ENCODE results near the gene ST3GAL5.

DNA sequence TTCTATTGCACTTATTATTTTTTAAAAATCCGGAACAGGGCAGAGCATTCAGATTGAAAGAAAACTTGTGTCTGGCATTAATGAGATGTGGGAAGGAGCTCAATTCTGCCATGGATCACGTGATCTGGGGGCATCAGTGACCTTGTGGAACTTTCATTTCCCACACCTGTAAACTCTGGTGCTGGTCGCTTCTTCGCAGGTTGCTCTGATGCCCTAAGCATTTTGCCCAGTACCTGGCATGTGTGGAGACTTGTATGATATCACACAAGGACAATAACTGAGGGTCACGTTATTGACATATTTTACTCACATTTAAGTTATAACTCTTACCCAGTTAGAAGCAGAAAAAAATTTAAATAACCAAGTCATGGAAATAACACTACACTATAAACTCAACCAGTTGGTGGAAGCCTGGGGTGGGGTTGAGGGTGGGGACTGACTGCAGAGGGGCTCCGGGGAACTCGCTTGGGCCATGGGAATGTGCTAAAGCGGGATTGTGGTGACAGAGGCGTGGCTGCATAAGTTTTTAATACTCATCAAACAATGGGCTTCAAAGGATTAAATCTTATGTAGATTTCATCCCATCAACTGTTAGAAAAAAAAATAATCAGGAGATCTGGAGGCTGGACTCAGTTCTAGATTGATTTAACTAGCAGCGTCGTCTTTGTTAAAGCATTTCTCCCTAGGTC lies 36.5 kb downstream of the ST3GAL5 start:
- TF ChIP-seq, protein P1, sequence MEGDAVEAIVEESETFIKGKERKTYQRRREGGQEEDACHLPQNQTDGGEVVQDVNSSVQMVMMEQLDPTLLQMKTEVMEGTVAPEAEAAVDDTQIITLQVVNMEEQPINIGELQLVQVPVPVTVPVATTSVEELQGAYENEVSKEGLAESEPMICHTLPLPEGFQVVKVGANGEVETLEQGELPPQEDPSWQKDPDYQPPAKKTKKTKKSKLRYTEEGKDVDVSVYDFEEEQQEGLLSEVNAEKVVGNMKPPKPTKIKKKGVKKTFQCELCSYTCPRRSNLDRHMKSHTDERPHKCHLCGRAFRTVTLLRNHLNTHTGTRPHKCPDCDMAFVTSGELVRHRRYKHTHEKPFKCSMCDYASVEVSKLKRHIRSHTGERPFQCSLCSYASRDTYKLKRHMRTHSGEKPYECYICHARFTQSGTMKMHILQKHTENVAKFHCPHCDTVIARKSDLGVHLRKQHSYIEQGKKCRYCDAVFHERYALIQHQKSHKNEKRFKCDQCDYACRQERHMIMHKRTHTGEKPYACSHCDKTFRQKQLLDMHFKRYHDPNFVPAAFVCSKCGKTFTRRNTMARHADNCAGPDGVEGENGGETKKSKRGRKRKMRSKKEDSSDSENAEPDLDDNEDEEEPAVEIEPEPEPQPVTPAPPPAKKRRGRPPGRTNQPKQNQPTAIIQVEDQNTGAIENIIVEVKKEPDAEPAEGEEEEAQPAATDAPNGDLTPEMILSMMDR (IDR thresholded peaks at IDR 0.05), result no peak
- no peak for TF ChIP-seq EZH2 (IDR thresholded peaks at IDR 0.05)
- TF ChIP-seq EZH2phosphoT487 (IDR thresholded peaks at IDR 0.05), result no peak

All from neural progenitor cell (in vitro differentiated cells).